Panc1 (cell line): ENCODE results near the gene CCDC182. TPM values are rescaled to one million over a fixed set of nuclear protein-coding genes. Genes with fewer than 3 reads are reported as not detected.

Experiments
- ATAC-seq: fragments of 200-7000 bp; cut with Tn5 transposase; 2 replicates; pipeline ENCODE4 v1.9.1; 2020; ENCODE audit warnings: mild to moderate bottlenecking, moderate library complexity
- BruUV-seq: library from RNA; stranded (reverse); fragments of 400-500 nt; replicated peaks from 2 replicates; lab custom pipeline; 2021; lab: Mats Ljungman, UMichigan
- CTCF ChIA-PET: fragments of 300-600 bp; sonication (Branson Sonifier 250); formaldehyde crosslinking; loops from one replicate; lab custom pipeline; 2022; ENCODE audit warnings: antibody characterized with exemption; lab: Charles Lee
- POLR2A ChIA-PET: fragments of 300-600 bp; sonication (Branson Sonifier 250); formaldehyde crosslinking; loops from one replicate; lab custom pipeline; 2022; ENCODE audit warnings: antibody characterized with exemption; lab: Charles Lee
- DNase-seq: peaks from one replicate; pipeline ENCODE4 v3.0.0-alpha.2; 2010; ENCODE audit warnings: low read depth, low spot score
- H3K27ac ChIP-seq: 2 replicates; pipeline ENCODE4 v1.5.1; 2011; ENCODE audit warnings: mild to moderate bottlenecking, low read length, inconsistent platforms
- H3K27me3 ChIP-seq: fragments of 200-500 bp; sonication (Bioruptor generic); 2 replicates; pipeline ENCODE4 v1.6.0; 2014; ENCODE audit warnings: low read length, inconsistent platforms; ENCODE audit not compliant: control insufficient read depth, insufficient read depth
- H3K36me3 ChIP-seq: fragments of 200-500 bp; sonication (Bioruptor generic); 2 replicates; pipeline ENCODE4 v1.5.1; 2014; ENCODE audit warnings: inconsistent platforms, mild to moderate bottlenecking, low read length, moderate library complexity; ENCODE audit not compliant: control insufficient read depth, insufficient read depth
- H3K4me1 ChIP-seq: 2 replicates; pipeline ENCODE4 v1.5.1; 2011; ENCODE audit warnings: inconsistent platforms, mild to moderate bottlenecking, low read length, moderate library complexity; ENCODE audit not compliant: control insufficient read depth, insufficient read depth
- H3K4me3 ChIP-seq, 2 experiments: 2 replicates each; pipeline ENCODE4 v1.5.1; 2011 to 2012; ENCODE audit warnings: low read depth in 2 of 2, low read length in 2 of 2, mild to moderate bottlenecking in 2 of 2, inconsistent platforms in 1 of 2, moderate library complexity in 1 of 2
- H3K9me3 ChIP-seq: fragments of 200-500 bp; sonication (Bioruptor generic); 2 replicates; pipeline ENCODE4 v1.5.1; 2014; ENCODE audit warnings: low read depth, mild to moderate bottlenecking, inconsistent platforms, low read length, moderate library complexity; ENCODE audit not compliant: control insufficient read depth, insufficient read depth
- POLR2AphosphoS5 ChIP-seq: IDR thresholded peaks from 2 replicates; pipeline ENCODE4 v1.6.1; 2012; ENCODE audit warnings: mild to moderate bottlenecking, low read depth, low read length, moderate library complexity
- SIN3A ChIP-seq: IDR thresholded peaks from 2 replicates; pipeline ENCODE4 v1.6.1; 2012; ENCODE audit warnings: low read depth, mild to moderate bottlenecking, low read length, moderate library complexity, borderline replicate concordance; ENCODE audit not compliant: insufficient read depth
- TCF7L2 ChIP-seq: IDR thresholded peaks from 2 replicates; pipeline ENCODE4 v1.6.1; 2011; ENCODE audit warnings: mild to moderate bottlenecking, low read depth, low read length, inconsistent platforms
- in situ Hi-C: cut with HindIII; loops from 2 replicates; pipeline ENCODE4 v1.10.0; 2016; ENCODE audit warnings: low sequenced_read_pairs, low pct_unique_long_range_greater_than_20kb
- intact Hi-C: fragments of 100-400 bp; cut with micrococcal nuclease; formaldehyde crosslinking; loops from one replicate; pipeline ENCODE4 v1.10.0; 2022; ENCODE audit not compliant: unreplicated experiment
- total RNA-seq: library from RNA; stranded (reverse); gene quantifications from one replicate; pipeline ENCODE4 v1.2.1, GENCODE V29; 2021; ENCODE audit not compliant: unreplicated experiment
- TF ChIP-seq, protein P1 (sequence below), 2 experiments: IDR thresholded peaks; 2 replicates each; pipeline ENCODE4 v1.6.1; 2011 to 2012; ENCODE audit warnings: low read depth in 2 of 2, control low read depth in 1 of 2, low read length in 1 of 2, mild to moderate bottlenecking in 1 of 2, moderate library complexity in 1 of 2; ENCODE audit not compliant: insufficient read depth in 1 of 2
- TF ChIP-seq, protein P2 (sequence below): fragments of 450-650 bp; IDR thresholded peaks from 2 replicates; pipeline ENCODE4 v1.5.1; 2017; ENCODE audit warnings: mild to moderate bottlenecking

Gene CCDC182
- total RNA-seq, 1 experiment from 2014 or later, result not detected

DNA sequence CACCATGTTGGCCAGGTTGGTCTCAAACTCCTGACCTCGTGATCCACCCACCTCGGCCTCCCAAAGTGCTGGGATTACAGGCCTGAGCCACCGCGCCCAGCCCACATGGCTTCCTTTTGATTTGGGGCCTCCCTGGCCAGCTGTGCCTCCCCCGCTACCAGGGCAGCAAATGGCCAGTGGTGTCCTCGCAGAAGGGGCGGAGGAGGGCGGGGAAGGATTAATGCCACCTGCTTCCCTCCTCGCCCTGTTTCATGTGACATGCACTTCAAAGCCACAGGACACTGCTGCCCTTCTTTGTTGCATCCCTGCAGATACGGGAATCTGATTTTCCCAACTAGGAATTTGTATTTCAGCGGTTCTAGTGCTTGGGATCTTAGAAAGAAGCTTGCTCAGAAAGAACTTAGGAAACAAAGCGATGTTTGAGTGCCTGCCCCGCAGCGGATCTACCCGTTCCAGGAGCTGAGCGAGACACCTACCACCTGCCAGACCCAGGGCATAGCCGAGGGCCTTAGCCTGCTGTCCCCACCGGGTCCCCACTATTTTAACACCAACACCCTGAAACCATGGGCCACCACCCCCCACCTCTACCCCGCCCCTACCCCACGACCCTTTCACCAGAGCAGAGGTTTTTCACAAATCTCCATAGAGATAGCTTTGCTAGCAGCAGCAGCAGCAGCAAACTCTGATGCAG is 37.7 kb upstream of the CCDC182 start:
- Histone ChIP-seq H3K4me1 (no peaks in the 10 kb centered on the region), H3K27ac (no peak overlapping the region), H3K9me3 (no peaks in the 10 kb centered on the region), H3K27me3 (peaks cover 17% of the 10 kb centered on the region), H3K36me3 (no peaks in the 10 kb centered on the region), H3K4me3 (no peak overlapping the region)
- ChIA-PET POLR2A (no interaction called here), CTCF (interaction anchor here (0.5 to 1.2 kb wide), 11 partner anchors 8 to 540 kb away, joined by 3 to 9 read pairs (median 3); no protein-coding TSS in a partner anchor)
- TF ChIP-seq POLR2AphosphoS5, result no peak
- TF ChIP-seq, protein P1, sequence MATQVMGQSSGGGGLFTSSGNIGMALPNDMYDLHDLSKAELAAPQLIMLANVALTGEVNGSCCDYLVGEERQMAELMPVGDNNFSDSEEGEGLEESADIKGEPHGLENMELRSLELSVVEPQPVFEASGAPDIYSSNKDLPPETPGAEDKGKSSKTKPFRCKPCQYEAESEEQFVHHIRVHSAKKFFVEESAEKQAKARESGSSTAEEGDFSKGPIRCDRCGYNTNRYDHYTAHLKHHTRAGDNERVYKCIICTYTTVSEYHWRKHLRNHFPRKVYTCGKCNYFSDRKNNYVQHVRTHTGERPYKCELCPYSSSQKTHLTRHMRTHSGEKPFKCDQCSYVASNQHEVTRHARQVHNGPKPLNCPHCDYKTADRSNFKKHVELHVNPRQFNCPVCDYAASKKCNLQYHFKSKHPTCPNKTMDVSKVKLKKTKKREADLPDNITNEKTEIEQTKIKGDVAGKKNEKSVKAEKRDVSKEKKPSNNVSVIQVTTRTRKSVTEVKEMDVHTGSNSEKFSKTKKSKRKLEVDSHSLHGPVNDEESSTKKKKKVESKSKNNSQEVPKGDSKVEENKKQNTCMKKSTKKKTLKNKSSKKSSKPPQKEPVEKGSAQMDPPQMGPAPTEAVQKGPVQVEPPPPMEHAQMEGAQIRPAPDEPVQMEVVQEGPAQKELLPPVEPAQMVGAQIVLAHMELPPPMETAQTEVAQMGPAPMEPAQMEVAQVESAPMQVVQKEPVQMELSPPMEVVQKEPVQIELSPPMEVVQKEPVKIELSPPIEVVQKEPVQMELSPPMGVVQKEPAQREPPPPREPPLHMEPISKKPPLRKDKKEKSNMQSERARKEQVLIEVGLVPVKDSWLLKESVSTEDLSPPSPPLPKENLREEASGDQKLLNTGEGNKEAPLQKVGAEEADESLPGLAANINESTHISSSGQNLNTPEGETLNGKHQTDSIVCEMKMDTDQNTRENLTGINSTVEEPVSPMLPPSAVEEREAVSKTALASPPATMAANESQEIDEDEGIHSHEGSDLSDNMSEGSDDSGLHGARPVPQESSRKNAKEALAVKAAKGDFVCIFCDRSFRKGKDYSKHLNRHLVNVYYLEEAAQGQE (IDR thresholded peaks at IDR 0.05; ENCODE audit: insufficient read depth in 1 of 2, low read depth in 2 of 2, low read length in 1 of 2), result no peak
- TF ChIP-seq, protein P2, sequence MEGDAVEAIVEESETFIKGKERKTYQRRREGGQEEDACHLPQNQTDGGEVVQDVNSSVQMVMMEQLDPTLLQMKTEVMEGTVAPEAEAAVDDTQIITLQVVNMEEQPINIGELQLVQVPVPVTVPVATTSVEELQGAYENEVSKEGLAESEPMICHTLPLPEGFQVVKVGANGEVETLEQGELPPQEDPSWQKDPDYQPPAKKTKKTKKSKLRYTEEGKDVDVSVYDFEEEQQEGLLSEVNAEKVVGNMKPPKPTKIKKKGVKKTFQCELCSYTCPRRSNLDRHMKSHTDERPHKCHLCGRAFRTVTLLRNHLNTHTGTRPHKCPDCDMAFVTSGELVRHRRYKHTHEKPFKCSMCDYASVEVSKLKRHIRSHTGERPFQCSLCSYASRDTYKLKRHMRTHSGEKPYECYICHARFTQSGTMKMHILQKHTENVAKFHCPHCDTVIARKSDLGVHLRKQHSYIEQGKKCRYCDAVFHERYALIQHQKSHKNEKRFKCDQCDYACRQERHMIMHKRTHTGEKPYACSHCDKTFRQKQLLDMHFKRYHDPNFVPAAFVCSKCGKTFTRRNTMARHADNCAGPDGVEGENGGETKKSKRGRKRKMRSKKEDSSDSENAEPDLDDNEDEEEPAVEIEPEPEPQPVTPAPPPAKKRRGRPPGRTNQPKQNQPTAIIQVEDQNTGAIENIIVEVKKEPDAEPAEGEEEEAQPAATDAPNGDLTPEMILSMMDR, result 0 out of 2 replicates have a peak, but pooled peaks have one; percentile 46
- DNase-seq (no peak), ATAC-seq (peak; percentile 30)
- in situ Hi-C loops (no loop called here), intact Hi-C loops (no loop called here)
- BruUV-seq, result no TSS peak

DNA sequence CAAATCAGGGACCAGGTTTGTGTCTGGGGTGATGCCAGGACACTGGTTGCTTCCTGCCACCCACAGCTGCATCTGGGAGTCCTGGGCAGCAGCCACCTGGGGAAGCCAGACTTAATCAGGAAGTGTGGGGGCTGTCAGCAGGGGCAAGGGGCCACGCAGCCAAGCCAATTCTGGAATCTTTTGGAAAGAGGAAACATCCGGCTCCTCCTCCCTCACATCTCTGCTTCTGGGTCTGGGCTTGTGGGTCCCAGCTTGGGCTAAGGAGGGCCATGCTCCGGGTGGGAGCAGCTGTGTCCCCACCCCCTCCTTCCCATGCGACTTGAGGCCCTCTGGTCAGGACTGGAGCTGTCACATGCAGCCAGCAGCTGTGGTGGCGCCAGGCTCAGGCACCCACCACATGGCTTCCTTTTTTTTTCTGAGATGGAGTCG is 37.0 kb upstream of the CCDC182 start:
- DNase-seq (no peak), ATAC-seq (no peak)
- no peak overlapping the region for H3K4me3 ChIP-seq
- no peaks in the 10 kb centered on the region for H3K4me1 ChIP-seq
- TF ChIP-seq, protein P2, result no peak
- TF ChIP-seq TCF7L2 (no peak), POLR2AphosphoS5 (no peak), SIN3A (no peak)
- TF ChIP-seq, protein P1 (IDR thresholded peaks at IDR 0.05; ENCODE audit: insufficient read depth in 1 of 2, low read depth in 2 of 2, low read length in 1 of 2), result no peak
- POLR2A ChIA-PET, result no interaction called here
- CTCF ChIA-PET, result interaction anchor here (0.5 to 0.8 kb wide), 2 partner anchors 13 to 539 kb away, joined by 3 to 5 read pairs; no protein-coding TSS in a partner anchor
- in situ Hi-C loops (no loop called here), intact Hi-C loops (no loop called here)
- H3K27ac ChIP-seq, result no peak overlapping the region
- BruUV-seq, result no TSS peak
- no peaks in the 10 kb centered on the region for H3K9me3 ChIP-seq
- H3K36me3 ChIP-seq, result no peaks in the 10 kb centered on the region
- H3K27me3 ChIP-seq, result peaks cover 11% of the 10 kb centered on the region
